Neural crest cell (in vitro differentiated cells): ENCODE measurements around the gene BMAL1. TPM values are rescaled to one million over a fixed set of nuclear protein-coding genes. Genes with fewer than 3 reads are reported as not detected.
A peak's percentile ranks its signal among the peaks of the same experiment; 100 is the strongest.

Source experiments
- DNase-seq: peaks from one replicate; pipeline ENCODE4 v3.0.0; 2021; ENCODE audit warnings: low read depth, mixed read lengths, low spot score
- H3K27ac Mint-ChIP-seq: one replicate; pipeline ENCODE4 v1.8.0; 2021; ENCODE audit warnings: mild to moderate bottlenecking, mixed read lengths; ENCODE audit not compliant: unreplicated experiment
- H3K27me3 Mint-ChIP-seq: 2 replicates; pipeline ENCODE4 v1.8.0; 2021; ENCODE audit warnings: low read depth, mild to moderate bottlenecking, mixed read lengths
- H3K36me3 Mint-ChIP-seq: 2 replicates; pipeline ENCODE4 v1.8.0; 2021; ENCODE audit warnings: low read depth, mild to moderate bottlenecking, mixed read lengths
- H3K4me1 Mint-ChIP-seq: 2 replicates; pipeline ENCODE4 v1.8.0; 2021; ENCODE audit warnings: mixed read lengths
- H3K4me3 Mint-ChIP-seq: one replicate; pipeline ENCODE4 v1.8.0; 2021; ENCODE audit warnings: mild to moderate bottlenecking, mixed read lengths
- H3K9me3 Mint-ChIP-seq: 2 replicates; pipeline ENCODE4 v1.8.0; 2021; ENCODE audit warnings: mixed read lengths
- CTCF ChIP-seq: fragments of 200-600 bp; sonication (generic); conservative IDR thresholded peaks from 2 replicates; pipeline ENCODE4 v1.5.0; 2021; ENCODE audit warnings: antibody characterized with exemption, mild to moderate bottlenecking
- total RNA-seq: library from RNA; stranded (reverse); gene quantifications from 2 replicates; pipeline ENCODE4 v1.2.1, GENCODE V29; 2021

Gene BMAL1
- total RNA-seq, 1 donor from 2014 or later: 5.1 TPM

- Mint-ChIP-seq H3K27me3 (no peaks in the 10 kb centered on the region), H3K4me1 (no peaks in the 10 kb centered on the region), H3K27ac (no peak overlapping the region), H3K9me3 (no peaks in the 10 kb centered on the region), H3K4me3 (no peak overlapping the region), H3K36me3 (no peaks in the 10 kb centered on the region)
- no peak for DNase-seq
- TF ChIP-seq CTCF: no peak
Observed at GRCh38 chr11:13352711-13353110, 75.1 kb downstream of the BMAL1 start.

- Mint-ChIP-seq H3K27me3 (no peaks in the 10 kb centered on the region), H3K36me3 (no peaks in the 10 kb centered on the region), H3K27ac (no peak overlapping the region), H3K4me3 (no peak overlapping the region), H3K9me3 (no peaks in the 10 kb centered on the region), H3K4me1 (peaks cover 14% of the 10 kb centered on the region)
- no peak for DNase-seq
- peak; percentile 28 for TF ChIP-seq CTCF
Observed at GRCh38 chr11:13354335-13354734, 76.7 kb downstream of the BMAL1 start.

- Mint-ChIP-seq H3K4me3 (no peak overlapping the region), H3K27me3 (no peaks in the 10 kb centered on the region), H3K27ac (no peak overlapping the region), H3K9me3 (no peaks in the 10 kb centered on the region), H3K36me3 (no peaks in the 10 kb centered on the region), H3K4me1 (peaks cover 22% of the 10 kb centered on the region)
- TF ChIP-seq CTCF: no peak
- no peak for DNase-seq
Observed at GRCh38 chr11:13355191-13355590, 77.6 kb downstream of the BMAL1 start.

GRCh38 chr11:13357232-13357631 lies 79.6 kb downstream of the BMAL1 start:
- no peak for TF ChIP-seq CTCF
- peaks cover 28% of the 10 kb centered on the region for H3K4me1 Mint-ChIP-seq
- H3K4me3 Mint-ChIP-seq: no peak overlapping the region
- no peak for DNase-seq
- no peak overlapping the region for H3K27ac Mint-ChIP-seq
- H3K9me3 Mint-ChIP-seq: no peaks in the 10 kb centered on the region
- H3K36me3 Mint-ChIP-seq: peaks cover 6% of the 10 kb centered on the region
- H3K27me3 Mint-ChIP-seq: no peaks in the 10 kb centered on the region

GRCh38 chr11:13358596-13359270 lies 81.1 kb downstream of the BMAL1 start:
- TF ChIP-seq CTCF: no peak
- no peak overlapping the region for H3K27ac Mint-ChIP-seq
- H3K36me3 Mint-ChIP-seq: peaks cover 6% of the 10 kb centered on the region
- DNase-seq: no peak
- no peaks in the 10 kb centered on the region for H3K27me3 Mint-ChIP-seq
- no peaks in the 10 kb centered on the region for H3K9me3 Mint-ChIP-seq
- peaks cover 28% of the 10 kb centered on the region for H3K4me1 Mint-ChIP-seq
- H3K4me3 Mint-ChIP-seq: no peak overlapping the region
